Activated CD8-positive, alpha-beta memory T cell treated with anti-CD3 and anti-CD28 coated beads for 48 hours (primary cell): Measurements from ENCODE around the gene ZC3HAV1.
"Not testable (repeated sequence)": the region's sequence is repeated elsewhere in the genome, so short reads cannot be mapped to it uniquely, and the experiment has no call there.

Source experiments
- DNase-seq, 3 experiments: peaks; one replicate each; pipeline ENCODE4 v3.0.0-alpha.2; 2020; ENCODE audit warnings: low read depth in 2 of 3, low spot score in 2 of 3

The ZC3HAV1 gene

GRCh38 chr7:139054656-139055055 lies 54.9 kb downstream of the ZC3HAV1 start:
- not testable (repeated sequence) for DNase-seq

- no peak for DNase-seq
Observed at GRCh38 chr7:139054101-139054500, 55.4 kb downstream of the ZC3HAV1 start.

GRCh38 chr7:139051655-139052054 lies 57.9 kb downstream of the ZC3HAV1 start:
- DNase-seq, result no peak

- DNase-seq, result no peak
Observed at GRCh38 chr7:139049936-139050335, 59.6 kb downstream of the ZC3HAV1 start.

GRCh38 chr7:139049111-139049510 lies 60.4 kb downstream of the ZC3HAV1 start:
- no peak for DNase-seq

GRCh38 chr7:139047970-139048369 lies 61.5 kb downstream of the ZC3HAV1 start:
- no peak for DNase-seq

GRCh38 chr7:139046143-139046542 lies 63.4 kb downstream of the ZC3HAV1 start:
- DNase-seq, result no peak

- DNase-seq, result no peak
Observed at GRCh38 chr7:139044813-139045794, 64.4 kb downstream of the ZC3HAV1 start.

- peak in 1 of 3 experiments; percentile 19 for DNase-seq
Observed at GRCh38 chr7:139043823-139044812, 65.4 kb downstream of the ZC3HAV1 start.

- no peak for DNase-seq
Observed at GRCh38 chr7:139041378-139042085, 68.0 kb downstream of the ZC3HAV1 start.

GRCh38 chr7:139038691-139039090 lies 70.8 kb downstream of the ZC3HAV1 start:
- DNase-seq, result no peak

- DNase-seq, result no peak
Observed at GRCh38 chr7:139036901-139037300, 72.6 kb downstream of the ZC3HAV1 start.

- DNase-seq, result peak; percentile 46 to 58 (median 48)
Observed at GRCh38 chr7:139035586-139036353, 73.8 kb downstream of the ZC3HAV1 start, which contains the start of gene ZC3HAV1L. Gene ZC3HAV1L (minus strand): TSS chr7:139036042. CDS start chr7:139036017, 25 bp downstream.

GRCh38 chr7:139034855-139035585 lies 74.5 kb downstream of the ZC3HAV1 start:
- no peak for DNase-seq

- no peak for DNase-seq
Observed at GRCh38 chr7:139034336-139034735, 75.2 kb downstream of the ZC3HAV1 start.

- no peak for DNase-seq
Observed at GRCh38 chr7:139033346-139034114, 76.0 kb downstream of the ZC3HAV1 start.

- DNase-seq, result no peak
Observed at GRCh38 chr7:139032473-139032872, 77.0 kb downstream of the ZC3HAV1 start.

- DNase-seq, result no peak
Observed at GRCh38 chr7:139029353-139029752, 80.2 kb downstream of the ZC3HAV1 start.

GRCh38 chr7:139026551-139026950 lies 83.0 kb downstream of the ZC3HAV1 start:
- no peak for DNase-seq
